Measurements from ENCODE around the gene KRTAP9-1.
"Not testable (repeated sequence)": the region's sequence is repeated elsewhere in the genome, so short reads cannot be mapped to it uniquely, and the experiment has no call there.

Gene KRTAP9-1

GRCh38 chr17:41189837-41190318, at the start of gene KRTAP9-1:
Gene KRTAP9-1 (plus strand): TSS chr17:41189887. CDS start chr17:41189887, 0 bp downstream.
- not testable (repeated sequence) for DNase-seq

GRCh38 chr17:41140360-41141131, 49.1 kb upstream of the KRTAP9-1 start, which contains the start of gene KRTAP4-6:
Gene KRTAP4-6 (minus strand): TSS chr17:41140544. CDS start chr17:41140487, 57 bp downstream.
- DNase-seq, result no peak

GRCh38 chr17:41141361-41141760, 48.3 kb upstream of the KRTAP9-1 start:
- no peak for DNase-seq

GRCh38 chr17:41144846-41145245, 44.8 kb upstream of the KRTAP9-1 start:
- DNase-seq, result no peak

DNA sequence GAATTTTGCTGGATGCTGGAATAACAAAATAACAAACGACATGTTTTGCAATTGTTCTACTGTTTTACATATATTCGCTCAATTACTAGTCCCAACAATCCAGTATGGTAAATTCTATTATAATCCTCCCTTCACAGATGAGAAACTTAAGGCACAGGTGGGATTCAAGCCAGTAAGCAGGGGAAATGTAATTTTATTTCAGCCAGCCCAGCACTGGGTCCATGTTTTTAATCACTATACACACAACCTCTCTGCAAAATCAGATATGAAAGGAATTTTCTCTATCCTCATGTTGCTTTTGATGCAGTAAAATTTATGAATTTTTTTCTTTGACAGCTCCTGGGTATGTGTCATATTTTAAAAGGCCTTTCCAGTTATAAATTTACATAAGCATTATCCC, 44.4 kb upstream of the KRTAP9-1 start:
- no peak for DNase-seq

DNA sequence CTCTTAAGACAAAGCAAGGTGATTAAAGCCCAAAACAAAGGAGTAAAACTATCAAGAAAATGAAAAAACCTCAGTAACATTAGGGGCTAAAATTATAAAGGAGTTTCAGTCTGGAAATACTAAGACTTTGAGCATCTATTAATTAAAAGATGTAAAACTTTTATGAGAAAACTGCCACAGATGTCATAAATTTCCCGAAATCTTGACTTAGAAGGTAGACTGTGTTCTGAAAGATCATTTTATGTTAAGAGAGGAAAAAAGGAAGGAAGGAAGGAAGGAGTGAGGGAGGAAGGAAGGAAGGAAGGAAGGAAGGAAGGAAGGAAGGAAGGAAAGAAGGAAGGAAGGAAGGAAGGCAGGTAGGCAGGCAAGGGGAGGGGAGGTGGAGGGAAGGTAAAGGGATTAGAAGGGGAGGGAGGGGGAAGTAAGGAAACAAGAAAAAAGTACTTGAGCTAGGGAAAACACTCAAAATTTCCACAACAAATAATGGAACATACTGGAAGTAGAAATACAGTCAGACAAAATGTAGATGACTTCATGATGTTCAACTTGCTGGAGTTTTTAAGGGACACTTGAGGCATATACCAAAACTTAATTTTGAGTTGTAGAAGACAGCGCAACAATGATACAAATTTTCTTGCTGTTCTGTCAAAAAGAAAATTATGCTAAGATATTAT, 42.0 kb upstream of the KRTAP9-1 start:
- no peak for DNase-seq

GRCh38 chr17:41148971-41149651, 40.6 kb upstream of the KRTAP9-1 start:
- not testable (repeated sequence) for DNase-seq

GRCh38 chr17:41149652-41149985, 40.1 kb upstream of the KRTAP9-1 start, which contains the start of gene KRTAP4-5:
Gene KRTAP4-5 (minus strand): TSS chr17:41149825. CDS start chr17:41149767, 58 bp downstream.
- no peak for DNase-seq

- no peak for DNase-seq
These were observed 39.7 kb upstream of the KRTAP9-1 start for GRCh38 chr17:41150026-41150425.

DNA sequence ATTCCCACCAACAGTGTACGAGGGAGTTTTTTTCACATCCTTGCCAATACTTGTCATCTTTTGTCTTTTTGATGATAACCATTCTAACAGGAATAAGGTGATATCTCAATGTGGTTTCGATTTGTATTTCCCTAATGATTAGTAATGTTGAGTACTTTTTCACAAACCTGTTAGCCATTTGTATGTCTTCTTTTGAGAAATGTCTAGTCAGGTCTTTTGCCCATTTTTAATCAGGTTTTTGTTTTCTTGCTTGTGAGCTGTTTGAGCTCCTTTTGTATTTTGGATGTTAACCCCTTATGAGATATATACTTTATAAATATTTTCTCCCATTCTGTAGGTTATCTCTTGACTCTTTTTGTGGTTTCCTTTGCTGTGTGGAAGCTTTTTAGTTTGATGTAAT, 38.2 kb upstream of the KRTAP9-1 start:
- no peak for DNase-seq

- no peak for DNase-seq
These were observed 35.8 kb upstream of the KRTAP9-1 start for GRCh38 chr17:41153856-41154255.

GRCh38 chr17:41160190-41160589, 29.5 kb upstream of the KRTAP9-1 start:
- DNase-seq, result not testable (repeated sequence)

DNA sequence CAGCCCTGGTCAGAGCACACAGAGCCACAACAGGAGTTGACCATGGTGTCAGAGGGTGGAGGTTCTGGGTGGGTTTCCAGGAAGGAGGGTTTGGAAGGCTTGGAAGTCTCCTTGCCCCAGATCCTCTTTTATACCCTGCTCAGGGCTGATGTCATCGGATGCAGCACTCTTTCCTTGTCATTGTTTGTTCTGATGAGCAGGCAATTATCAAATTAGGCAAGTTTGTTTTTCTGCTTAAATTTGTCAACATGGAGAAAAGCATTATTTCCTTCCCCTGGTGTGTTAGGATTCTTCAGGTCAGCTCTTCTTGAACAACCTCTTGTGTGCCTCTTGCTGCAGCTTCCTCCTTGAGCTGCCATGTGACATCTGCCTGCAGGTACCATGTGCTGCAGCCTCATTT, 29.0 kb upstream of the KRTAP9-1 start, which contains the start of gene KRTAP4-4:
TSS of gene KRTAP4-4 (minus strand) at position 101 of the 400 bp plus-strand sequence. CDS start at position 44, 57 bp downstream.
- DNase-seq, result no peak

DNA sequence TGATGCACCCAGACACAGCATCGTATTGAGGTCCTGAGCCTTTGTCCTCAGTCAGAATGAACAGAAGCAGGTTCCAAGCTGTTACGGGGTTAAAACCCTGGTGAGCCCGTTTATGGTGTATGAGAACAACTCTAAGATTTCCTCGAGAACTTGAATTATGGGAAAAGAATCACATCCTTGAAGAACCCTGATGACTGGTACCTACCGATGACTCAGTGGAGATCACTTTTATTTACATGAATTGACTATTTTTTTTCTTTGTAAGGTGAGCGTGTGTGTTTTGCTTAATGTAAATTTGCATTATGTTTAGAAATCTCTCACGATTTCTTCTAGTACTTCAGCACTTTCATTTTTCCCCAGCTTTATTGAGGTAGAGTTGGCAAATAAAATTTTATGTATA, 25.9 kb upstream of the KRTAP9-1 start:
- DNase-seq, result no peak

- DNase-seq, result no peak
These were observed 22.1 kb upstream of the KRTAP9-1 start for GRCh38 chr17:41167561-41167960.

GRCh38 chr17:41168121-41168520, 21.6 kb upstream of the KRTAP9-1 start, which contains the start of gene KRTAP4-3:
Gene KRTAP4-3 (minus strand): TSS chr17:41168221. CDS start chr17:41168172, 49 bp downstream.
- DNase-seq, result no peak

GRCh38 chr17:41171886-41172285, 17.8 kb upstream of the KRTAP9-1 start:
- no peak for DNase-seq

DNA sequence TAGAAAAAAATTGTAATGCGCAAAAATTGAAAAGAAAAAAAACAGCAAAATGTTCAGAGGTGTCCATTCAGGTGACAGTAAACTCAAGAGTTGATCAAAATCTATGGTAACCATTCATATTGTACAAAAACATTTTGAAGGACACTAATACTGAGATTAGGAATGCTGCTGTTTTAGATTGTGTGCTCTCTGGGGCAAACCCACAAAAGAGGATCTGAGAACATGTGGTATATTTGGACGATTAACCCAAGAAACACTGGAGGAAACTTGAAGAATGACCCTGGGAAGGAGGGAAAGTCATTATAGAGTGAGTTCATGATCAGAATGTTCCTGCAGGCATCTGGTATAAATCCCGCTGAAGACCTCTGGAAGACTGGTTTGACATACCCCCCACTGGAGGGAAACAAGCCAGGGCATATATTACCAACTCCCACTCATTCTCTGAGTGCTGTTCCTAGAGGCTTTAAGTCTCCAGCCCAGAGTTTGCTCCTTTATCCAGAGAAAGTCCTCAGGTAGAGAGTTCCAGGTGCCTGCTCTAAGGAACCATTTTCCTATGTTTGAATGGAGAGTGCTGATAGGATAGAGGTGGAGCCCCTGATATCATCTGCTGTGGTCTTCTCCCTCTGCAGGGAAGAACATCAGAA, 12.8 kb upstream of the KRTAP9-1 start:
- no peak for DNase-seq

DNA sequence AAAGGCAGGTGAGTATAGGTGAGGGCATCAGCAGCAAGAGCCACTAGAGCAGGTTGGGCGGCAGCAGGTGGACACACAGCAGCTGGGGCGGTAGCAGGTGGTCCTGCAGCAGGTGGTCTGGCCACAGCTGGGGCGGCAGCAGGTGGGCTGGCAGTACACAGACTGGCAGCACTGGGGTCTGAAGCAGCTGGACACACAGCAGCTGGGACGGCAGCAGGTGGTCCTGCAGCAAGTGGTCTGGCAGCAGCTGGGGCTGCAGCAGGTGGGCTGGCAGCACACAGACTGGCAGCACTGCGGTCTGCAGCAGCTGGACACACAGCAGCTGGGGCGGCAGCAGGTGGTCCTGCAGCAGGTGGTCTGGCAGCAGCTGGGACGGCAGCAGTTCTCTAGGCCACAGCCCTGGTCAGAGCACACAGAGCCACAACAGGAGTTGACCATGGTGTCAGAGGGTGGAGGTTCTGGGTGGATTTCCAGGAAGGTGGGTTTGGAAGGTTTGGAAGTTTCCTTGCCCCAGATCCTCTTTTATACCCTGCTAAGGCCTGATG, 11.9 kb upstream of the KRTAP9-1 start, which contains the start of gene KRTAP4-2:
TSS of gene KRTAP4-2 (minus strand) at position 495 of the 545 bp plus-strand sequence. CDS start at position 438, 57 bp downstream.
- no peak for DNase-seq

DNA sequence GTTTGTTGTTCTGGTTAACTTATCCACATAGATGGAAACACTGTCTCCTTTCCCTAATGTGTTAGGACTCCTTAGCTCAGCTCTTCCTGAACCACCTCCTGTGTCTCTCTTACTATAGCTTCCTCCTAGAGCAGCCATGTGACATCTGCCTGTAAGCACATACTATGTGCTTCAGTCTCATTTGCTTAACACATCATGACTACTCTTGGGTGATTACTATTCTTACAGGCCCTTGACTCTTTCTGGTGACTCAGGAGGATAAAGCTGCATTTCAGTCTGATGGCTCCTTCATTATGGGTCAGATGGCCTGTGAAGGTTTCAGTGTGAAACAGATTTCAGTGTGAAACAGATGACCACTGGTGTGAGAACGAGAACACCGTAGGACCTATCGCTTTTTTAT, 11.3 kb upstream of the KRTAP9-1 start:
- no peak for DNase-seq

GRCh38 chr17:41178843-41179616, 10.7 kb upstream of the KRTAP9-1 start:
- no peak for DNase-seq

Measured in stimulated activated CD4-positive, alpha-beta T cell treated with anti-CD3 and anti-CD28 coated beads, Interleukin-2, amount 100 ng/mL, for 24 hours (primary cell).